ENCODE data around the gene SMARCE1.

DNA sequence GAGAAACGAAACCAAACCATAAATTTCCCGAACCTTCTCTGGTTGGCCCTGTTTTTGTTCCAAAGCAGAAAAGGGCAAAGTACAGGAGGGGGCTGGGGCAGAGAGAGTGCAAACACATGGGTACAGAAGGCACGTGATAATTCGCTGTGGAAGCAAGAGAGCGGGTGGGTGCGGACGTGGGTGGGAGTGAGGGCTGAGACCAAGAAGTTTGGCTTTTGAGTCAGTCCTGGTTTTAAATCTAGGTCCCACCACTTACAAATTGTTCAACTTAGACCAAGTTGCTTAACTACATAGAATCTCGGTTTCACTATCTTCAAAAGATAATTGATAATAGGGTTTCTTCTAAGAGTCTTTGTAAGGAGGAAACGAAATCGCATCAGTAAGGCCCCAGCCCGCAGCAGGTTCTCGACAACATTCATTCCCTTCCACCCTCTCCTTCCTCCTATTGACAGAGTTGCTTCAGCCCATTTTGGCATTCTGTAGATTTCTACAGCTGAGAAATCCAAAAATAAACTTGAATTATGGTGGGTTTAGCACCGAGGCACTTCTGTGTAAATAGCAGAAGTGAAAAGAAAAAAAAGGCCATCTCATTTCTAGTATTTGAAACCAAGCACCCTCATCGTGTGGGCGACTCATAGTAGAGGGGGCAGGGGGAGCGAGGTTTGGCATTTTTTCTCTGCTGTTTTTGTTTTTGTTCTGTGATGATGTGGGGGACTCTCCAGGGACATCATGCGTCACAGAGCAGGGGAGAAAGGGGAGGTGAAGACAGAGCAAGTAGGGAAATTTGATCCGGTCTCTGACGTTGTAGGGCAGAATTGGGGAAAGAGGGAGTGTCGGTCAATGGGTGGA is 48.8 kb downstream of the SMARCE1 start:
- TF ChIP-seq EZH2 (optimal IDR thresholded peaks at IDR 0.05; ENCODE audit: low read depth, low read length) = no peak
- TF ChIP-seq, protein P1, sequence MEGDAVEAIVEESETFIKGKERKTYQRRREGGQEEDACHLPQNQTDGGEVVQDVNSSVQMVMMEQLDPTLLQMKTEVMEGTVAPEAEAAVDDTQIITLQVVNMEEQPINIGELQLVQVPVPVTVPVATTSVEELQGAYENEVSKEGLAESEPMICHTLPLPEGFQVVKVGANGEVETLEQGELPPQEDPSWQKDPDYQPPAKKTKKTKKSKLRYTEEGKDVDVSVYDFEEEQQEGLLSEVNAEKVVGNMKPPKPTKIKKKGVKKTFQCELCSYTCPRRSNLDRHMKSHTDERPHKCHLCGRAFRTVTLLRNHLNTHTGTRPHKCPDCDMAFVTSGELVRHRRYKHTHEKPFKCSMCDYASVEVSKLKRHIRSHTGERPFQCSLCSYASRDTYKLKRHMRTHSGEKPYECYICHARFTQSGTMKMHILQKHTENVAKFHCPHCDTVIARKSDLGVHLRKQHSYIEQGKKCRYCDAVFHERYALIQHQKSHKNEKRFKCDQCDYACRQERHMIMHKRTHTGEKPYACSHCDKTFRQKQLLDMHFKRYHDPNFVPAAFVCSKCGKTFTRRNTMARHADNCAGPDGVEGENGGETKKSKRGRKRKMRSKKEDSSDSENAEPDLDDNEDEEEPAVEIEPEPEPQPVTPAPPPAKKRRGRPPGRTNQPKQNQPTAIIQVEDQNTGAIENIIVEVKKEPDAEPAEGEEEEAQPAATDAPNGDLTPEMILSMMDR (IDR thresholded peaks at IDR 0.05; ENCODE audit: low read length) = no peak
- no peak for TF ChIP-seq EZH2phosphoT487 (IDR thresholded peaks at IDR 0.05; ENCODE audit: low read length)

All from MM.1S (cell line).